Islet of Langerhans (tissue), 1 donor: Measurements from ENCODE around the gene CD226.
"Not testable (repeated sequence)": the region's sequence is repeated elsewhere in the genome, so short reads cannot be mapped to it uniquely, and the experiment has no call there.

Experiments used
- FAIRE-seq: peaks from one replicate; lab custom pipeline; 2011; peaks lifted over from hg19 to GRCh38; lab: Jason Lieb, UNC

The CD226 gene

DNA sequence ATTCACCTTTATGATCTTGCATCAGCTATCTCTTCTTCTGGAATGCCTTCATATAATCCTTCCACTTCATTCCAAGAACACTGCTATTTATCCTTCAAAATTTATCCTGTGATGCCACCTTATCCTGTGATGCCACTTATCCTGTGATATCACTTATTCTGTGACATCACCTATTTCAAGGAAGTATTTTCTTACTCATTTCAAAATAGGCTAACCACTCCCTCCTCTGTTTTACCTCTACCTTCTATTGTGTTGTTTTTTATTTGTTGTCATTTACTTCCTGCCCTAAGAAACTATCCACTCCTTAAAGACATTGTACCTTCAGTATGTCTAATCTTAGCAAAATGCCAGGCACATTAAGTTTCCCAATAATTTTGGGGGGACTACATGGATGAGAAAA, 38.8 kb downstream of the CD226 start:
- no peak for FAIRE-seq

DNA sequence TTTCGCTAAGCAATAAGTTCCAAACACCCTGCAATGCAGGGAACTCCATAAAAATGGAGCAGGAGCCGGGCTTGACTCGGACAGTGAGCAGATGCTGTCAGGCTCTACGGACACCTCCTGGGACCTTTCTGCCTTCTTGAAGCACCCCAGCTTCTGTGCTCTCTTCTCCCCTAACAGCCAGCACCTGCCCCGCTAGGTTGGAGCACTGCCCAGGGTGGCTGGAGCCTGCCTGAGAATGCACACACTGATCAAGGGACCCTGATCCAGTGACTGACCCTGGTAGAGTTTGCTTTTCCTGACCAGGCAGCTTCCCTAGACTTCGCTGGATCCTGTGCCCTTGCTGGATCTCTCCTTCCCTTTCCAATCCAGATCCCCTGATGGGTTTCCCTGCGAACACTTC, 40.9 kb downstream of the CD226 start:
- FAIRE-seq: no peak

DNA sequence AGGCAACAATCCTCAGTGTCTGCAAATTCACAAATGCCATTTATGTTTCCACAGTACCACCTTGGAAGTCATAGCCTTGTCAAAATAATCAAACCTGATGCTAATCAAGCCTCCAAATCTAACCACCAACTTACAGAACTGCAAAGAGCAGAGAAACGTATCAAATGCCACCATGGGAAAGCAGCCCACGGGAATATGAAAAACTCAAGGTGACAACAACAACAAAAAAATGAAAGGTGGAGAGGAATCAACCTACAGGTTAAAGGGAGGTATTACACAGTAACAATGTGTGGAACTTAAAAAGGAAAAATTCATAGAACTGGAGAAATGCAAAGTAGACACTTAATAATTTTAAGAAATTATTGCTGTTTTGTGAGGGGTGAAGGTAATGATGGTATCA, 46.7 kb downstream of the CD226 start:
- FAIRE-seq: no peak

DNA sequence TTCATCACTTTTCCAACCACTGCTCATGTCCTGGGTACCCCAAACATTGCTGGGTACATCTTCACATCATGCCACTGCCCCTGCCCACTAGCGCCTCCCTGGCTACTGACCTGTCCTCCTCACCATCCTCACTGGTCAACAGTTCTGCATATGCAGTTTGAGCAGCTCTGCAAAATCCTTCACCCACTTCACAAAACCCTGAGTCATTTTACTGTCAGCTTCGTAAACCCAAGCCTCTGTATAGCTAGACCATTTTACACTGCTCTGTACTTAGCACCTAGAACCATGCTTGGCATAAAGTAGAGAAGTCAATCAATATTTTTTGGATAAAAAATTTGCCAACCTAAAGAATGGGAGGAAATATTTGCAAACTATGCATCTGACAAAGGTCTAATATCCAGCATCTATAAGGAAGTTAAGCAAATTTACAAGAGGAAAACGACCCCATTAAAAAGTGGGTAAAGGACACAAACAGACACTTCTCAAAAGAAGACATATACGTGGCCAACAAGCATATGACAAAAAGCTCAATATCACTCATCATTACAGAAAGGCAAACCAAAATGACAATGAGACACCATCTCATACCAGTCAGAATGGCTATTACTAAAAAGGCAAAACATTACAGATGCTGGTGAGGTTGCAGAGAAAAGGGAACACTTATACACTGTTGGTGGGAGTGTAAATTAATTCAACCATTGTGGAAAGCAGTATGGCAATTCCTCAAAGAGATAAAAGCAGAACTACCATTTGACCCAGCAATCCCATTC, 48.3 kb downstream of the CD226 start:
- not testable (repeated sequence) for FAIRE-seq

DNA sequence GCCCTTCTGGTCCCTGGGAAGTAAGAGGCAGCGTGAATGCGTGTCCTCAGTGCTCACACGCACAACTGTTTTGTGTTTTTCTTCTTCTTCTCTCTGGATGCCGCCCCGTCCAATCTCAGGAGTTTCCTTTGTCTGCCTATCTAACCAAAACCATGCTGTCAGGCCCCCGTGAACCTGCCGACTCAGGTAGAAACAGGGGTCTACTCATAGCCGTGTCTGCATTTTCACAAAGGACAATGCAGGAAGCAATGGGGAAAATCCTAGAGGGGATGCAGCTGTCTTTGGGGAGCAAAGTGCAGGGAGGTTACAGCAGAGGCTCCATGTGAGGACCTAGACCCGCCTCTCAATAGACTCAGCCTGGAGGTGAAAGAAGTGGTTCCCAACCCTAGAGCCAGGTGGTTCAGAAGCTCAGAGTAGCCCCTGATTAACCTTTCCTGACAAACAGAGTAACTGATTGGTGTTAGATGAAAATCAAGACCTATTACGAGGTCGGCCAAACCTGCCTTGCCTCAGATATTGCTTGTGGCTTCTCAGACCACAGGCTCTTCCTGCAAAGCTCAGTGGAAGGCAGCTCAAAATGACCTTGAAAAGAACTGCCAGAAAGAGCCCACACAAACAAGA, 49.3 kb downstream of the CD226 start:
- no peak for FAIRE-seq

DNA sequence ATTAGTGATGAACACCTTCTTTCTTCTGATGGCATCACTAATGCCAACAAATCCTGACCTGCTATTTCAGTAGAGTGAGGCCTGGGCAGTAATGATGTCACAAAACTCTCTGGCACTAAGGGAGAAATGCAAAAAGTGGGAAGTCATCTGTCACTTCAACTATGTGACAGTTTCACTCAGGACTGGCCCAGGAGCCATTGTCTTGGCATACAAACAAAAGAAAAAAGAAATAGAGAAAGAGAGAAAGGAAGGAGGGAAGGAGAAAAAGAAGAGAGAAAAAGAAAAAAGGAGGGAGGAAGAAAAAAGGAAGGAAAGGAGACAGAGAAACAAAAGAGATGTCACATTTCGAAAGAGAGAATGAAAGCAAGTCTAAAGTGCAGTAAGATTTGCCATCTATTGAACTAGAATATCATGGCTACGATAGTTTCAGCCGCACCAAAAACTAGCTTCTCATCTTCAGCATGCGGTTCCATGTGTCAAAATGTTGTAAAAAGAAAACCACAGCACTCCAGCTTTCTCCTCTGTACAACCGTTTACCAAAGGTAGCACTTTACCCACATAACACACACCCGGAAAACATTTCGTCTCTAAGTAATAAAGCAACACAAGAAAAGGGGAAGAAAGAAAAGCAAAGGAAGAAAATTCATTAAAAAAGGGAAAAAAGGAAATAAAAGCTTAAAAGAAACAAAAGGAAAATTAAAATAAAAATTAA, 50.1 kb downstream of the CD226 start:
- FAIRE-seq: no peak

DNA sequence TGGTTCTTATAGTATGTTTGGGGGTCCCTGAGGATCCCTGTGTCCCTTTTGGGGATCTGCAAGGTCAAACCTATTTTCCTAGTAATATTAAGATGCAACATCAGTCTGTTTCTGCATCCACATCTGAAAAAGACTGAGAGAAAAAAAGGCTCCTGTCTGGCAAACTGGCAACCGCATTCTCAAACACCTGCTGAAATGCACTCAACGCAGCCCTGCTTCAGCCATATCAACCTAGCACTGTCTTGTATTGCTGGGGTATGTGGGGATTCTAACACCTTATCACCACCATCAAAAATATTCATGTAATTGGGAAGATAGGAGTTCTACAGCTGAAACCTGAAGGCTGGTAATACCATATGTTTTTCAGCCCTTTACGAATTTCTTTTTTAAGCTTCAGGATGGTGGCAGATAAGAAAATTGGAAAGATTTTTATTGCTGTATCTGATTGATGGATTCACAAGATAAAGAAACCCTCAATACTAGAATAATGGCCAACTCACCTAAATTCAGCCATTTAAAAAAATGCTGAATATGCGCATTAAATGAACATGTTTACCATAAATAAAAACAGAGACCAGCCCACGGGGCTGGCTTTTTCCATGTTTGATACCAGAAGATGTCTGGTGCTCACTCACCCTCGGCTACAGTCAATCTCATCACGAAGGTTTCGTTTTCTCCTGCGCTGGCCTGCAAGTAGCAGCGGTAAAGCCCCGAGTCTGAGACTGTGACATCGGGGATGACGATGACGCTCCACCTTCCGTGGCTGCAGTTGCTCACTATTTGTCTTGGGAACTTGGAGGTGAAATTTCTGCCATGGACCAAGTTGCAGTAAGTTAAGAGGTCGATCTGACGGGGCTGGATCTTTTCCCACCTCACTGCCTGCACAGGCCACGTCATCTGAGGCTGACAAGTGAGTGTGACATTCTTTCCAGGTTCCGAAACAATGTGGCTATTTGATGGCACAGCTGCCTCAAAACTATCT, 52.3 kb downstream of the CD226 start:
- no peak for FAIRE-seq

DNA sequence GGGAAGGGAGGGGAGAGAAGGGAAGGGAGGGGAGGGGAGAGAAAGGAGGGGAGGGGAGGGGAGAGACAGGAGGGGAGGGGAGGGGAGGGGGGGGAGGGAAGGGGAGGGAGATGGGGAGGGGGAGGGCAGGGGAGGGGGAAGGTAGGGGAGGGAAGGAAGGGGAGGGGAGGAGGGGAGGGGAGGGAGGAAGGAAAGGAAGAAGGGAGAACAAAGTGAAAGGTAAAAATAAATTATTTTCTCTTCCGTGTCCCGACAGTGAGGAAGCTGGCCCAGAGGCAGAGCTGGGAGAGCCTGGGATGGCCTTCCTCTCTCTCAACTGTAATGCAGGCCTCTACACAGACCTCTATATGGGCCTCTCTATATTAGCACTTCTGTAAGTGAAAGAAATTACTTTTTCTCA, 53.2 kb downstream of the CD226 start:
- no peak for FAIRE-seq

DNA sequence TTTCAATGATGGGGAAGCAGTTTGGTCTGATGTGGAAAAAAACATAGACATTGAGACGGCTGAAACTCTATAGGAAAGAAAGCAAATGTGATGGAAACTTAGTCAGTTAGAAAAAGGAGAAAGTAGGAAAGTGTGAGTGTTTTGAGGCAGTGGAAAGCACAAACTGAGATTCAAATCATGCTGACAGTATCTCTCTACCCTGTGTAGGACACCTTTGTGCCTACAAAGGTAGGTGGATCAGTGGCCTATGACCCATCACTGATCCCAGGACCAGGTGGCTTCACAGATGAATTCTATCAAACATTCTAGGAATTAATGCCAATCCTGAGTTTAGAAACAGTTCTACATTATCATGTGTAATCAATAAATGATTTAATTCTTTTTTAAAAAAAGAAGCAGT, 57.1 kb downstream of the CD226 start:
- FAIRE-seq: no peak

DNA sequence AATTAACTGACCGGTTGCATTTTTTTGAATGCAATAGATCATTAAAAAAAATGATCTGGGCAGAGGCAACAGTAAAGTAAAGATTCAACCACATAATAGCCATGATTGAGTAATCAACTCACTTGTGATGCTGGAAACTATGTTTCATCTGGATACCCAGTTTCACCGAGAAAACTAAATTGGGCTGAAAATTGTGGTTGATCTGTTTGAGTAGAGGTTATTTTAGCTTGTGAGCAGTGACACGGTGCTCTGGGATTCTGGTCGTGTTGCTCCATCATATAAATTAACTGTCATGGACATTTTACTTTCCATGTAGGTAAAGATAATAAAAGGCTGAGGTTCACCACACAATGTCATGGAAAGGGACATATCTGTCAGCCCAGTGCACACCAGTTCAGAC, 58.7 kb downstream of the CD226 start:
- no peak for FAIRE-seq

DNA sequence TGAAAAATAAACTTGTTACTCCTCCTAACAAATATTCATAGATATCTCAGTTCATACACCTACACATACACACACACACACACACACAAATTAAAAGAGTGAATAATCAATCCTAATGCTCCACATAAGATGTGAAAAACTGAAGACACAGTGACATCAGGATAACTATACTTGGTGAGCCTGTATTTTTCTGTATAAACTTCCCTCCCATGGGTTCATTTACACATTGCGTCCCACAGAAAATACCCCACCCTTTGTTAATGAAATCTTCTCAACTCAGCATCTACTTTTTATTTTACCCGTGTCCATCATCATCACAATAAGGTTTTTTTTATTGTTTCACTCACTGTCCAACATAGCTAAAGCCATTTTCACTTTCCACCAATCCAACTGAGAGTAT, 60.4 kb downstream of the CD226 start:
- FAIRE-seq: no peak

DNA sequence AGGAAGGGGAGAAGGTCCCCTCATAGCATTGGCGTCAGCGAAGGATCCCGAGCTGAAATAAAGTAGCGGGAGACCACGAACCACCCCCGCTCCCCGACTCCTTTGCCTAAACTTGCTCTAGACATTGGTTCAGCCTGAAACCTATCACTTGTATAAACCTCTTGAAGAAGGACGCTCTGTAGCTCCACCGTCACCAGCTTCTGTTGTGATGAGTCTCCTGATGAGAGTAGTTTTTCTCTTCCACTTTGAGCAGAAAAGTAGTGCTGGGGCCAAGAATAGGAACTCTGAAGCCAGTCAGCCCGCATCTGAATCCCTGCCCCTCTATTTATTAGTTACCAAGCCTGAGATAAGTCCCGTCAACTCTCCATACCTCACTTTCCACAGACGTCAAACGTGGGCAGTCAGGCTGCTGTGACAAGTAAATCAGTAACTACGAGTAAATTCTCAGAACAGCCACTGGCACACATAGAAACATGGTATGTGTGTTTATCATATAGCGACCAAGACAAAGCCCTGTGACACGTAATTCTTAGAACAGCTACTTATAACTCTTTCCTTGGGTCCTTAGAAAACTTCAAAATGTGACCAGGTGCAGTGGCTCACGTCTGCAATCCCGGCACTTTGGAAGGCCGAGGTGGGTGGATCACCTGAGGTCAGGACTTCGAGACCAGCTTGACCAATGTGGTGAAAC, 61.7 kb downstream of the CD226 start:
- FAIRE-seq: no peak

DNA sequence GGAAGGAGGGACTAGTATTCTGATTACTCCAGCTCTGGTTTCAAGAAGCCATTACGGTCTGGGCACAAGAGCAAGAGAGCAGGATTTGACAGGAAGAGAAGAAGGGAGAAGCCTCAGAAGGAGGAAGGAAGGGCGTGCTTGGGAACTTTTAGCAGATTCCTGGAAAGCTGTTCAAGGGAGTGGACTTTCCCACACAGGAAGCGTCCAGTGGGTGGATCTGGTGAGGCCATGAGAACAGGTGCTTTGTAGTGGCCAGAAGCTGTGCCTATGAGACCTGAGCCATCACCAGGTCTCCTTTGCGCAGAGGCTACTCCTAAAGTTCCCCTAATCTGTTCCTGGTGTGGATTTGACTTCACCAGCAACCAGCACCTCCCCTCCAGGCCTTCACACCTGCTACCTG, 62.3 kb downstream of the CD226 start:
- no peak for FAIRE-seq

DNA sequence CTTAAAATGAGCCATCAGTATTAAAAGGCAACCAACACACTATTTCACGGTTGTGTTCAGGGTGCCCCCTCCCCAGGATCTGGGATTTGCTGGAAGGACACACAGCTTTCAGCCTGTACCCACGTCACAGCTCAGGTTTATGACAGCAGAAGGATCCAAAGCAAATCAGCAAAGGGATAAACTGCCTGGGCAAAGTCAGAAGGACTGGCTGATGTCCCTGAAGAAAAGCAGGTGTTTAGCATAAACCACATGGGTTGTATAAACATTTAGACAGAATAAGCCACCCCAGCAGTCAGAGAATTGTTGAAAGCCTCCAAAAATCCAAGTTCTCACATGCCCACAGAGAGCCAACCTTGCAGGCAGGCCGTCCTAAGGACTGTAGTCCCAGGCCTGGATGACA, 63.9 kb downstream of the CD226 start:
- FAIRE-seq: no peak

DNA sequence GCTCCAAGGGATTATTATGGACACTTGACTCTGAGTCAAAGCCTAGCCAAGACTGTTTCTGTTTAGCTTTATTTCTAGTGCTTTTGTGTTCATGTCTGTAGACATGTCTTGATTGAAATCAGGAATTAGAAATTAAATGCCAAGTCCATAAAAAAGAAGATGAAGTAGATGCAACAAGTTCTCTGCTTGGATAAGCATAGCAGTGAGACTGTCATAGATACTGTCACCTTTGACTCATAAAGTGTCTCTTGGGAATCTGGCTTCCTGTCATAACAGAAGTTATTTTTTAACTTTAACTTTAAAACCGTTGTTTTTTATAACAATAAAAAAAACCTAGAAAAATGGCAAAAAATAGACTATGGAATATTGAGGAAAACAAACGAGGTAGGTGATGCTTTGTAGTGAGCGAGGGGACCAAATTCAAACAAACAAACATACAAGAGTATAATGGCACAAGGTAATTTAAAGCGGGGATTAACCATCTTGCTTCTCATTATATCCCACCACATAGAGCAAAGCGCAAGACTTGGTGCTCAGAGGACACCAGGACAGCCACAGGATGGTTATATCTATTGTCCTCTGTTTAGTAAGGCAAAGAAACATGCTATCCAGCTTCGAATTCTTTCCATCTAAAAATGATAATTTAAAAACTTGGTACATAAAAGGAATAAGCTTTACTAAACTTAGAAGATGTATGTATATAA, 64.6 kb downstream of the CD226 start:
- FAIRE-seq: no peak

DNA sequence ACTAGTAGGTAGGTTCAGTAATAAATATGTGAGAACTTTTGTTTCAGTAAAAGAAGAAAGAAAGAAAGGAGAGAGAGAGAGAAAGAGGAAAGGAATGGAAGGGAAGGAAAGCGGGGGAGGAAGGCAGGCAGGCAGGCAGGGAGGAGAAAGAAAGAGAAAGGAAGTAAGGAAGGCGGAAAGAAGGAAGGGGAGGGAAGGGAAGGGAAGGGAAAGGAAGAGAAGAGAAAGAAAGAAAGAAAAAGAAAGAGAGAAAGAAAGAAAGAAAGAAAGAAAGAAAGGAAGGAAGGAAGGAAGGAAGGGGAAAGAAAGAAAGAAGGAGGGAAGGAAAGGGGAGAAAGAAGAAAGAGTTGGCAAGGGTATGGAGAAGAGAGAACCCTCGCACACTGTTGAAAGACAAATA, 67.6 kb downstream of the CD226 start:
- no peak for FAIRE-seq

DNA sequence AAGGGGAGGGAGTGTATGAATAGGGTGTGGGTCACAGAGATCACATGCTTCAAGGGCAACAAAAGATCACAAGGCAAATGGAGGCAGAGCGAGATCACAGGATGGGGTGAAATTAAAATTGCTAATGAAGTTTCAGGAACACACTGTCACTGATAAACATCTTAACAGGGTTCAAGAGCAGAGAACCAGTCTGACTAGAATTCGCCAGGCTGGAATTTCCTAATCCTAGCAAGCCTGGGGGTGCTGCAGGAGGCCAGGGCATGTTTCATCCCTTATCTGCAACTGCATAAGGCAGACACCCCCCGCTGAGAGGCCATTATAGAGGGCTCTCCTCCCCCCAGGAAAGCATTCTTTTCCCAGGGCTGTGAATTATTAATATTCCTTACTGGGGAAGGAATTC, 68.6 kb downstream of the CD226 start:
- not testable (repeated sequence) for FAIRE-seq

DNA sequence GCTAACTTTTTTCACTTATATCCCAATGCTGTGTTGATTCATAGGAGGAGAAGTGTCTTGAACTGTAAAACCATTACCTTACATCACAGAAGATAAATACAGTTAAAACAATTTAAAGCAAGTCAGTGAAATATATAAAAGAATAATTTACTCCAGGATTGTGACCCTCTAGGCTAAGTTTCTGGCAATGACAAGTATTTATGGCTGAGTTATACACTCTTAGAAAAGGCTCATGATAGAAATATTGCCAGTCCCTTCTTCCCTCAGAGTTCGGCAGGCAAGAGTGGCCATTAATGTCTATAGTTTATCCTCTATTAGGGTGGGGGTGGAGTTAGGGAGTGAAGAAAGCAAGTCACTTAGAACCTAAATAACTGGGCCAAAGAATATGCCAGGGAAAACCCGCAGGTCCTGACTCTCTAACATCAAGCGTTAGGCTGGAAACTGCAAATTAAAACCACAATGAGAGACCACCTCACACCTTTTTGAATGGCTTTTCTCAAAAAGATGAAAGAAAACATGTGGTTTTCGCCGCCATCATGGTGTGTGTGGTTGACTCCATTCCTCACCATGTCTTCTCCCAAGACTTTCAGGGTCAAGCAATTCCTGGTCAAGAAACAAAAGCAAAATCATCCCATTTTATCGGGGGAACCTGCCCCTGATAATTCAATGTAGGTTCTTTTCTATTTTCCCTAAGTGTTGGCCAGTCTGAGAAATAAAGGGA, 69.3 kb downstream of the CD226 start:
- FAIRE-seq: no peak

DNA sequence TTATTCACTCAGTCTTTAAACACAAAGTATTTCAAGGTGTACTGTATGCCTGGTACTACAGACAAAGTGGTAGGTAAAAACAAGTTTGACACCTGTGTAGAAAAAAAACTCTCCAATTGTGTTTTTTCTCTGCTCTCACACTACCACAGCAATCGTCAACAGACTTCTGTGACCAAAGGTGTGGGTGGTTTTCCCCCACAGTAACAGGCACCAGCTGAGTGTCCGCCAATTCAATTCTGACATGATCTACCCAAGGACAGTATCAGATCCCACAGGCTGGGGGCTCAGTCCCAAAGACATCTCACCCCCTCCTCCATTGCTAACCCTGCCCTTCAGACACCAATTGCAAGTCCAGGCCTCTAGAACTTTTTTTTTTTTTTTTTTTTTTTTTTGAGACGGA, 71.2 kb downstream of the CD226 start:
- FAIRE-seq: no peak

DNA sequence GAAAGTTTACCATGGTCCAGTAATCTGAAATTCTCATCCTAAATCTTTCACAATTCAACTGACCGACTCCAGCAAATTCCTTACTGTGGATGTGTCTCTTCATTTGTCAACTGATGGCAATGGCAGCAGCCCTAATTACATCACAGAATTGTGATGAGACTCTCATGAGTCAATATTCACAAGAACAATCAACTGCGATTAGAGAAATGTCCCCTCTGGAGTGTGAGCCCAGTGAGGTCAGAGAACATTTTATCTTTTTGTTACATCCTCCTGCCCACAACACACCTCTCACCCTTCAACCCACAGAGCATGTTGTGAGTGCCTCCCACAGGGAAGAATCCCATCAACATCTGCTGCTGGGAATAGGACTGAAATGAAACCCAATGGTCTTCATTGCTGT, 73.6 kb downstream of the CD226 start:
- FAIRE-seq: no peak
